ENCODE measurements around the gene TMEM222. TPM values are rescaled to one million over a fixed set of nuclear protein-coding genes. Genes with fewer than 3 reads are reported as not detected.

Gene TMEM222
- total RNA-seq, 3 donors from 2014 or later = 30.0 to 30.9 (median 30.8) TPM

DNA sequence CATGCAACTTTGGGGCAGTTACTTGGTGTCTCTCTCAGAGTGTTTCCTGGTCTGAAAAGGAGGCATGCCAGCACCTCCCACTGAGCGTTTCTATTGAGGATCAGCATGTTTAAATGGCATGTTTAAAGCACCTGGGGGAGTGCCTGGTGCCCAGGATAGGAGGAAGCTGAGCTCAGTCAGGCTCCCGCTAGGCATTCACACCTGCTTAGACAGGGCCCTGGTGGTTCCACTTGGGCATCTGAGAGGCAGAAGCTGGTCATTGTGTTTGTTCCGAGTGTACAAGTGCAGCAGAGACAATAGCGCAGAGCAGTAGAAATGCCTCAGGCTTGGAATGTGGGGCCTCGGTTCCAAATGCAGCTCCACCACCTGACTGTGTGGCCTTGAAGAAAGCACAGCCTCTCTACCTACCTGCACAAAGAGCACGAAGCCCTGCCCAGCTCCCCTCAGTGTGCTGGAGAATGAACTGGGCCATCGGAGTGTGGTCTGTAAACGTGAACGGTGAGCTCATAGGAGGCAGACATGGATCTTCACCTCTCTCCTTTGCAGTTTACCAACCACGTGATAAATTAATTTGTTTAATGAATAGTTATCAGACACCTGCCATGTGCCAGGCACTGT, 20.3 kb upstream of the TMEM222 start:
- intact Hi-C loops (cut with DNase I, micrococcal nuclease) = loop anchor here (5.0 kb wide), 2 partner anchors 86 to 91 kb away; partner anchors contain the start of gene GPR3 (in 1 of the 2)
- no peaks in the 10 kb centered on the region for H3K36me3 ChIP-seq (ENCODE audit: low read depth)
- TF ChIP-seq, protein P1, sequence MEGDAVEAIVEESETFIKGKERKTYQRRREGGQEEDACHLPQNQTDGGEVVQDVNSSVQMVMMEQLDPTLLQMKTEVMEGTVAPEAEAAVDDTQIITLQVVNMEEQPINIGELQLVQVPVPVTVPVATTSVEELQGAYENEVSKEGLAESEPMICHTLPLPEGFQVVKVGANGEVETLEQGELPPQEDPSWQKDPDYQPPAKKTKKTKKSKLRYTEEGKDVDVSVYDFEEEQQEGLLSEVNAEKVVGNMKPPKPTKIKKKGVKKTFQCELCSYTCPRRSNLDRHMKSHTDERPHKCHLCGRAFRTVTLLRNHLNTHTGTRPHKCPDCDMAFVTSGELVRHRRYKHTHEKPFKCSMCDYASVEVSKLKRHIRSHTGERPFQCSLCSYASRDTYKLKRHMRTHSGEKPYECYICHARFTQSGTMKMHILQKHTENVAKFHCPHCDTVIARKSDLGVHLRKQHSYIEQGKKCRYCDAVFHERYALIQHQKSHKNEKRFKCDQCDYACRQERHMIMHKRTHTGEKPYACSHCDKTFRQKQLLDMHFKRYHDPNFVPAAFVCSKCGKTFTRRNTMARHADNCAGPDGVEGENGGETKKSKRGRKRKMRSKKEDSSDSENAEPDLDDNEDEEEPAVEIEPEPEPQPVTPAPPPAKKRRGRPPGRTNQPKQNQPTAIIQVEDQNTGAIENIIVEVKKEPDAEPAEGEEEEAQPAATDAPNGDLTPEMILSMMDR (IDR thresholded peaks at IDR 0.05) = no peak

DNA sequence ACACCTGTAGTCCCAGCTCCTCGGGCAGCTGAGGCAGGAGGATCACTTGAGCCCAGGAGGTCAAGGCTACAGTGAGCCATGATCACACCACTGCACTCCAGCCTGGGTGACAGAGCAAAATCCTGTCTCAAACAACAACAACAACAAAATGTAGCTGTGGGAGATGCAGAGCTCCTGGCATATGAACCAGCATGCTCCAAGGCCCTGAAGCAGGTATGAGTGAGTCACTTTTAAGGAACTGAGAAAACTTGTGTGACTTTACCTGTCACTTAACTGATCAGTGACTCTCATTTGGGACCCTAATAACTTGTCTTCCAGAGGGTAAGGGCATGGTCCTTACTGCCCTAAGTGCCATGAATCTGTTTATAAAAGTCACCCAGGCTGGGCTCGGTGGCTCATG, 19.4 kb upstream of the TMEM222 start:
- TF ChIP-seq, protein P1 (IDR thresholded peaks at IDR 0.05) = no peak
- intact Hi-C loops (cut with DNase I, micrococcal nuclease) = loop anchor here (5.0 kb wide), 2 partner anchors 85 to 90 kb away; partner anchors contain the start of gene GPR3 (in 1 of the 2)
- ATAC-seq = no peak
- no peak overlapping the region for H3K4me3 ChIP-seq
- H3K4me1 ChIP-seq (ENCODE audit: low read depth) = peaks cover 3% of the 10 kb centered on the region
- no peaks in the 10 kb centered on the region for H3K9me3 ChIP-seq
- no peaks in the 10 kb centered on the region for H3K36me3 ChIP-seq (ENCODE audit: low read depth)
- no peak for DNase-seq

More for the DNA sequence above, 20.3 kb upstream of the TMEM222 start:
- H3K4me1 ChIP-seq (ENCODE audit: low read depth) = peaks cover 3% of the 10 kb centered on the region
- H3K4me3 ChIP-seq = no peak overlapping the region
- no peaks in the 10 kb centered on the region for H3K9me3 ChIP-seq
- no peak for ATAC-seq
- DNase-seq = no peak

DNA sequence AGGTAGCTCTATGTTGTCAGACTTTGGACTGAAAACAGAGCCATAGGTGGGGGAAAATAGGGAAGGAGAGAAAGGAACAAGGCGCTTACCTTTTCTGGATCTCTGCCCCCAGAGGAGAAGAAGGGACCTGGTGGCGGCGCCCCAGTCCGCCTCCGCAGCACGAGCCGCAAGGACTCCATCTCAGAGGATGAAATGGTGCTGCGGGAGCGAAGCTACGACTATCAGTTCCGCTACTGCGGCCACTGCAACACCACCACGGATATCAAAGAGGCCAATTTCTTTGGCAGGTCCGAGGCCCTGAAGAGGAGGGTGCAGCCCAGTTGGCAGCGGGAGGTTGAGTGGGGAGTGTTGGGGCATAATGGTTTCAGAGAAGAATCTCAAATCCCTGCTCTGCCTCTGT, 18.5 kb upstream of the TMEM222 start:
- TF ChIP-seq, protein P1 (IDR thresholded peaks at IDR 0.05) = no peak
- intact Hi-C loops (cut with DNase I, micrococcal nuclease) = loop anchor here (5.0 kb wide), 2 partner anchors 84 to 89 kb away; partner anchors contain the start of gene GPR3 (in 1 of the 2)
- H3K4me1 ChIP-seq (ENCODE audit: low read depth) = peaks cover 3% of the 10 kb centered on the region
- H3K9me3 ChIP-seq = no peaks in the 10 kb centered on the region
- ATAC-seq (no peak), DNase-seq (no peak)
- no peaks in the 10 kb centered on the region for H3K36me3 ChIP-seq (ENCODE audit: low read depth)
- no peak overlapping the region for H3K4me3 ChIP-seq

DNA sequence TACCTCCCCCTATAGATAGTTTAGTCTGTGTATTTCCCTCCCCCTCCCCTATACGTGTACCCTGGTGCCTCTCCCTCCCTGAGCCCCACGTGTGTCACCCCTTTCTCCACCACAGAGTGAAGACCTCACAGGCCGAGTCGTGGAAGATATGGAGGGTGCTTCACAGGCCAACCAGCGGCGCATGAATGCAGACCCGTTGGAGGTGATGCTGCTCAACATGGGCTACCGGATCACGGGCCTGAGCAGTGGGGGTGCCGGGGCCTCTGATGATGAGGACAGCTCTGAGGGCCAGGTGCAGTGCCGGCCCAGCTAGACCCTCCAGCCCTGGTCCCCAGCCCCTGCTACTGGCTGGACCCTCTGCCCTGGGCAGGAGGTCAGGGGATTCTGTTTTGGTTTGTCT, 15.9 kb upstream of the TMEM222 start:
- H3K36me3 ChIP-seq (ENCODE audit: low read depth) = no peaks in the 10 kb centered on the region
- TF ChIP-seq, protein P1 (IDR thresholded peaks at IDR 0.05) = no peak
- no peak overlapping the region for H3K4me3 ChIP-seq
- no peaks in the 10 kb centered on the region for H3K9me3 ChIP-seq
- ATAC-seq (no peak), DNase-seq (no peak)
- H3K4me1 ChIP-seq (ENCODE audit: low read depth) = peaks cover 1% of the 10 kb centered on the region
- intact Hi-C loops (cut with DNase I, micrococcal nuclease) = no loop called here

DNA sequence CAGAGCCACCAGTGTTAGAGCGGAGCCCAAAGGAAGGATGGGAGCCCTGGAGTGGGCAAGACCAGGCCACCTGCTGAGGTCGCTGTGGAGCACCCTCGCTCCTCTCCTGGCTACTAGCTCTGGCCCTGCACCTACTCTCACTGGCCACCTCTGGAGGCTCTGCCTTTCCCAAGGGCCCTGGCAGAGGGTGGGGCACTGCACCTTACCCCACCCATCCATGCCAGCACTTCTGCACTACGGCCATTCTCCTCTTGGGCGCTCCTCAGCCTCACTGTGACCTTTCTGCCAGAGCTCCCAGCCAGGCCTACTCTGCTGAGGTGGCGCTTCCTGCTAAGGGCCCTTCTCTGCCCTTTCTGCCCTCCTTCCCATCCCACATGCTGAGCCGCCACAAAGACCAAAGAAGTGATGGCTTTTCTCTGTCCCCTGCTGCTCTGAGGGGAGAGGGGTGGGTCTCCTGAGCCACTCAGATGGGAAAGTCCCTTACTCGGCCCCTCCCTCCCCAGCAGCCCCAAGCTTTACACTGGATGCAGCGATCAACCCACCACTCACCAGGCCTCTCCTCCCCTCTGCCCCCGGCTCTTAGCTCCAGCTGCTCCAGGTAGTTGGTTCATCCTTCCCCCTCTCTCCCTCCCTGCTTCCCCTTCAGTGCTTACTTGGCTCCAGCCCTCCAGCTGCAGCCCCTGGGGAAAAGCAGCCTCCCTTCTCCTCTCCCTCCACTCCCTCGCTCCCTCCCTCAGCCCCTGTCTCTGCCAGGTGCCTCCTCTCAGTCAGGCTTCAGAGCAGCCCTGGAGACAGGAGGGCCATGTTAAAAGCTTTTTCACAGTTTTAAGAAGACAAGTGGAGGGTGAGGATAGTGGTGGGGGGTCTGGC, 14.8 kb upstream of the TMEM222 start:
- intact Hi-C loops (cut with DNase I, micrococcal nuclease) = no loop called here
- no peaks in the 10 kb centered on the region for H3K36me3 ChIP-seq (ENCODE audit: low read depth)
- H3K9me3 ChIP-seq = no peaks in the 10 kb centered on the region
- TF ChIP-seq, protein P1 (IDR thresholded peaks at IDR 0.05) = no peak
- H3K4me1 ChIP-seq (ENCODE audit: low read depth) = no peaks in the 10 kb centered on the region
- peak in 1 of 3 donors; percentile 28 for DNase-seq
- ATAC-seq = peak; percentile 77
- H3K4me3 ChIP-seq = no peak overlapping the region
